GM23338 (cell line): ENCODE results near the gene TMTC4. TPM values are rescaled to one million over a fixed set of nuclear protein-coding genes. Genes with fewer than 3 reads are reported as not detected.

ENCODE experiments used
- ATAC-seq: fragments of 200-7000 bp; cut with Tn5 transposase; 3 replicates; pipeline ENCODE4 v1.9.1; 2020
- DNase-seq: peaks from one replicate; pipeline ENCODE4 v3.0.0-alpha.2; 2015; ENCODE audit warnings: low spot score
- H2AFZ ChIP-seq: fragments of 200-600 bp; sonication (generic); 2 replicates; pipeline ENCODE4 v1.8.0; 2016; ENCODE audit warnings: antibody characterized with exemption, mild to moderate bottlenecking, moderate library complexity
- H3F3A ChIP-seq: fragments of 200-600 bp; sonication (generic); replicated peaks from 2 replicates; pipeline ENCODE4 v1.8.0; 2017; ENCODE audit warnings: antibody characterized with exemption, mixed run types, low read depth
- H3K27ac ChIP-seq: fragments of 200-600 bp; sonication (generic); 2 replicates; pipeline ENCODE4 v1.6.1; 2016; ENCODE audit warnings: low read depth
- H3K27me3 ChIP-seq: fragments of 200-600 bp; sonication (generic); 2 replicates; pipeline ENCODE4 v1.8.0; 2016; ENCODE audit warnings: mild to moderate bottlenecking, mixed run types, moderate library complexity; ENCODE audit not compliant: insufficient read depth
- H3K36me3 ChIP-seq: fragments of 200-600 bp; sonication (generic); 2 replicates; pipeline ENCODE4 v1.8.0; 2016; ENCODE audit warnings: mild to moderate bottlenecking; ENCODE audit not compliant: insufficient read depth
- H3K4me1 ChIP-seq: fragments of 200-600 bp; sonication (generic); 2 replicates; pipeline ENCODE4 v1.8.0; 2016; ENCODE audit warnings: mild to moderate bottlenecking, moderate library complexity; ENCODE audit not compliant: insufficient read depth
- H3K4me2 ChIP-seq: fragments of 200-600 bp; sonication (generic); 2 replicates; pipeline ENCODE4 v1.7.1; 2017; ENCODE audit warnings: mixed run types
- H3K4me3 ChIP-seq: fragments of 200-600 bp; sonication (generic); 2 replicates; pipeline ENCODE4 v1.6.1; 2016; ENCODE audit warnings: mixed run types
- H3K79me2 ChIP-seq: fragments of 200-600 bp; sonication (generic); replicated peaks from 2 replicates; pipeline ENCODE4 v1.8.0; 2017; ENCODE audit warnings: mild to moderate bottlenecking; ENCODE audit not compliant: insufficient read depth
- H3K9me2 ChIP-seq: fragments of 200-600 bp; sonication (generic); 2 replicates; pipeline ENCODE4 v1.8.0; 2017; ENCODE audit not compliant: insufficient read depth
- H4K20me1 ChIP-seq: fragments of 200-600 bp; sonication (generic); replicated peaks from 2 replicates; pipeline ENCODE4 v1.8.0; 2017; ENCODE audit warnings: mild to moderate bottlenecking; ENCODE audit not compliant: insufficient read depth
- H3K27ac Mint-ChIP-seq: 2 replicates; pipeline ENCODE4 v1.8.0; 2020; ENCODE audit warnings: inconsistent platforms, mild to moderate bottlenecking, moderate library complexity, mixed read lengths
- H3K27me3 Mint-ChIP-seq: 3 replicates; pipeline ENCODE4 v1.8.0; 2022; ENCODE audit warnings: low read depth, mild to moderate bottlenecking, moderate library complexity, mixed read lengths, inconsistent platforms; ENCODE audit not compliant: insufficient read depth, poor library complexity
- H3K36me3 Mint-ChIP-seq: 3 replicates; pipeline ENCODE4 v1.8.0; 2021; ENCODE audit warnings: low read depth, mild to moderate bottlenecking, inconsistent platforms, moderate library complexity, mixed read lengths
- H3K4me1 Mint-ChIP-seq: 3 replicates; pipeline ENCODE4 v1.8.0; 2020; ENCODE audit warnings: mild to moderate bottlenecking, inconsistent platforms, mixed read lengths
- H3K4me3 Mint-ChIP-seq: 3 replicates; pipeline ENCODE4 v1.8.0; 2021; ENCODE audit warnings: moderate library complexity, mild to moderate bottlenecking, inconsistent platforms, mixed read lengths
- H3K9me3 Mint-ChIP-seq: 3 replicates; pipeline ENCODE4 v1.8.0; 2020; ENCODE audit warnings: moderate library complexity, mild to moderate bottlenecking, inconsistent platforms, mixed read lengths
- CTCF ChIP-seq, 2 experiments: fragments of 200-600 bp in 1 of 2; sonication (generic) in 1 of 2; conservative IDR thresholded peaks; 2 replicates each; pipeline versions ENCODE4 v1.5.1 to v1.6.1; 2016 to 2017; ENCODE audit warnings: antibody characterized with exemption in 2 of 2, low read depth in 2 of 2, mild to moderate bottlenecking in 2 of 2, moderate library complexity in 1 of 2
- ETS1 ChIP-seq: IDR thresholded peaks from 2 replicates; pipeline ENCODE4 v1.6.1; 2016; ENCODE audit warnings: antibody characterized with exemption
- POLR2AphosphoS5 ChIP-seq: IDR thresholded peaks from 2 replicates; pipeline ENCODE4 v1.6.1; 2016; ENCODE audit warnings: antibody characterized with exemption, low read depth
- REST ChIP-seq: IDR thresholded peaks from one replicate; pipeline ENCODE4 v1.6.1; 2018; ENCODE audit warnings: antibody characterized with exemption; ENCODE audit not compliant: unreplicated experiment
- ZNF114 ChIP-seq: fragments of 250-450 bp; sonication (Bioruptor Pico); IDR thresholded peaks from 2 replicates; pipeline ENCODE4 v1.5.0; 2020; ENCODE audit warnings: mild to moderate bottlenecking, moderate library complexity
- polyA plus RNA-seq: library from polyadenylated mRNA; unstranded; fragments of >200 nt; fragmentation: Nextera tagmentation; extraction: Ambion mirVana; gene quantifications from 2 replicates; pipeline ENCODE4 v1.2.1, GENCODE V29; 2016
- total RNA-seq: library from RNA; depleted of rRNA; stranded (reverse); fragments of >200 nt; shearing (Covaris generic); gene quantifications from 2 replicates; pipeline ENCODE4 v1.2.3, GENCODE V29; 2014

Gene TMTC4
- total and polyA plus RNA-seq, 2 experiments from 2014 or later, result 21.9 to 50.0 TPM

GRCh38 chr13:100565286-100565685 lies 109.3 kb downstream of the TMTC4 start:
- no peak overlapping the region for H3K4me3 ChIP-seq
- H3K4me2 ChIP-seq, result no peak overlapping the region
- no peak for ATAC-seq
- peaks cover 4% of the 10 kb centered on the region; the same call in 1 of the 2 replicates for H3K9me2 ChIP-seq
- peaks cover 4% of the 10 kb centered on the region; the same call in 1 of the 2 replicates for H3K36me3 ChIP-seq
- Mint-ChIP-seq H3K27me3 (peaks cover 2% of the 10 kb centered on the region), H3K36me3 (peaks cover 19% of the 10 kb centered on the region), H3K27ac (no peak overlapping the region), H3K4me3 (no peak overlapping the region), H3K4me1 (peaks cover 9% of the 10 kb centered on the region), H3K9me3 (peaks cover 19% of the 10 kb centered on the region)
- H3F3A ChIP-seq, result 0 out of 2 replicates have a peak, but pooled peaks cover 9% of the 10 kb centered on the region
- H4K20me1 ChIP-seq, result no peaks in the 10 kb centered on the region
- no peaks in the 10 kb centered on the region for H3K79me2 ChIP-seq
- H3K4me1 ChIP-seq, result peaks cover 5% of the 10 kb centered on the region; the same call in 1 of the 2 replicates
- no peaks in the 10 kb centered on the region for H3K27me3 ChIP-seq
- TF ChIP-seq REST (no peak), ZNF114 (CRISPR knock-in tag) (no peak), ETS1 (no peak), CTCF (conservative IDR thresholded peaks at IDR 0.05; ENCODE audit: low read depth in 2 of 2) (peak in 1 of 2 experiments; percentile 36; a peak in 2 of 4 replicates), POLR2AphosphoS5 (no peak)
- no peak overlapping the region for H3K27ac ChIP-seq
- DNase-seq, result no peak
- H2AFZ ChIP-seq, result peak overlapping the region; percentile 19; the same call in 1 of the 2 replicates

GRCh38 chr13:100564444-100565223 lies 110.0 kb downstream of the TMTC4 start:
- H3K36me3 ChIP-seq, result peaks cover 4% of the 10 kb centered on the region; the same call in 1 of the 2 replicates
- no peaks in the 10 kb centered on the region for H3K27me3 ChIP-seq
- TF ChIP-seq CTCF (conservative IDR thresholded peaks at IDR 0.05; ENCODE audit: low read depth in 2 of 2) (peak in 1 of 2 experiments; percentile 21; a peak in 2 of 4 replicates), POLR2AphosphoS5 (no peak)
- no peak overlapping the region for H3K4me3 Mint-ChIP-seq
- no peaks in the 10 kb centered on the region for H4K20me1 ChIP-seq
- ATAC-seq, result peak; percentile 67
- H3K4me2 ChIP-seq, result no peak overlapping the region
- H3K4me1 Mint-ChIP-seq, result peaks cover 9% of the 10 kb centered on the region
- no peak for DNase-seq
- peaks cover 5% of the 10 kb centered on the region; the same call in 1 of the 2 replicates for H3K4me1 ChIP-seq
- H3K36me3 Mint-ChIP-seq, result peaks cover 16% of the 10 kb centered on the region
- peaks cover 2% of the 10 kb centered on the region for H3K27me3 Mint-ChIP-seq
- H3K4me3 ChIP-seq, result no peak overlapping the region
- peaks cover 15% of the 10 kb centered on the region for H3K9me3 Mint-ChIP-seq
- H3K27ac Mint-ChIP-seq, result no peak overlapping the region
- H3F3A ChIP-seq, result 0 out of 2 replicates have a peak, but pooled peaks cover 9% of the 10 kb centered on the region
- H2AFZ ChIP-seq, result peak overlapping the region; percentile 19; the same call in 1 of the 2 replicates
- H3K79me2 ChIP-seq, result no peaks in the 10 kb centered on the region
- H3K9me2 ChIP-seq, result peaks cover 4% of the 10 kb centered on the region; the same call in 1 of the 2 replicates
- no peak overlapping the region for H3K27ac ChIP-seq
